Naive thymus-derived CD4-positive, alpha-beta T cell (primary cell): Measurements from ENCODE around the gene NXN. TPM values are rescaled to one million over a fixed set of nuclear protein-coding genes. Genes with fewer than 3 reads are reported as not detected.

Experiments
- ATAC-seq: fragments of 150-1000 bp; cut with Tn5 transposase; 2 replicates; pipeline ENCODE4 v1.10.0; 2021; ENCODE audit warnings: mild to moderate bottlenecking, moderate library complexity
- CTCF ChIA-PET: fragments of 350-600 bp; sonication (Branson Sonifier 250); formaldehyde crosslinking; loops from one replicate; lab custom pipeline; 2021; ENCODE audit warnings: antibody characterized with exemption; lab: Charles Lee
- POLR2A ChIA-PET: fragments of 350-600 bp; sonication (Branson Sonifier 250); formaldehyde crosslinking; loops from one replicate; lab custom pipeline; 2021; ENCODE audit warnings: antibody characterized with exemption, inconsistent platforms; lab: Charles Lee
- DNase-seq, 9 donors: peaks; one replicate each; pipeline versions ENCODE4 v3.0.0 to v3.0.0-alpha.2; 2020 to 2022; ENCODE audit warnings: mixed read lengths in 1 of 9
- H3K27ac ChIP-seq: one replicate; pipeline ENCODE4 v1.7.0; 2013; ENCODE audit warnings: mild to moderate bottlenecking, low read depth, low read length, moderate library complexity
- H3K27me3 ChIP-seq, 2 donors: one replicate each; pipeline ENCODE4 v1.7.0; 2013; ENCODE audit warnings: low read length in 2 of 2, mild to moderate bottlenecking in 2 of 2, moderate library complexity in 2 of 2; ENCODE audit not compliant: control insufficient read depth in 2 of 2, insufficient read depth in 2 of 2
- H3K36me3 ChIP-seq, 3 experiments: 1 replicate in 2 of 3; 2 replicates in 1 of 3; pipeline ENCODE4 v1.7.0; 2013; ENCODE audit warnings: low read length in 3 of 3, mild to moderate bottlenecking in 3 of 3, moderate library complexity in 1 of 3; ENCODE audit not compliant: insufficient read depth in 3 of 3, control insufficient read depth in 2 of 3
- H3K4me1 ChIP-seq, 2 donors: one replicate each; pipeline ENCODE4 v1.7.0; 2013; ENCODE audit warnings: low read length in 2 of 2, mild to moderate bottlenecking in 2 of 2, moderate library complexity in 1 of 2; ENCODE audit not compliant: control insufficient read depth in 2 of 2, insufficient read depth in 2 of 2
- H3K4me3 ChIP-seq: 2 replicates; pipeline ENCODE4 v1.7.0; 2013; ENCODE audit warnings: mild to moderate bottlenecking, low read length
- H3K9me3 ChIP-seq, 3 experiments: 1 replicate in 2 of 3; 2 replicates in 1 of 3; pipeline ENCODE4 v1.7.0; 2013; ENCODE audit warnings: low read length in 3 of 3; ENCODE audit not compliant: control insufficient read depth in 2 of 3
- H3K27ac Mint-ChIP-seq, 9 donors: one replicate each; pipeline ENCODE4 v1.8.0; 2020 to 2022; ENCODE audit warnings: mixed read lengths in 9 of 9, mild to moderate bottlenecking in 8 of 9, moderate library complexity in 5 of 9, inconsistent platforms in 2 of 9
- H3K27me3 Mint-ChIP-seq, 5 donors: one replicate each; pipeline ENCODE4 v1.8.0; 2021 to 2022; ENCODE audit warnings: mixed read lengths in 5 of 5, mild to moderate bottlenecking in 1 of 5
- H3K36me3 Mint-ChIP-seq, 5 donors: one replicate each; pipeline ENCODE4 v1.8.0; 2020 to 2022; ENCODE audit warnings: mixed read lengths in 5 of 5, mild to moderate bottlenecking in 3 of 5, inconsistent platforms in 1 of 5
- H3K4me1 Mint-ChIP-seq, 7 donors: one replicate each; pipeline ENCODE4 v1.8.0; 2020 to 2022; ENCODE audit warnings: mixed read lengths in 7 of 7, mild to moderate bottlenecking in 3 of 7, inconsistent platforms in 1 of 7
- H3K4me3 Mint-ChIP-seq, 10 donors: one replicate each; pipeline ENCODE4 v1.8.0; 2020 to 2022; ENCODE audit warnings: mild to moderate bottlenecking in 10 of 10, mixed read lengths in 10 of 10, moderate library complexity in 6 of 10, inconsistent platforms in 2 of 10
- H3K9me3 Mint-ChIP-seq, 11 donors: one replicate each; pipeline ENCODE4 v1.8.0; 2020 to 2022; ENCODE audit warnings: mixed read lengths in 11 of 11, mild to moderate bottlenecking in 4 of 11, inconsistent platforms in 1 of 11, moderate library complexity in 1 of 11
- intact Hi-C, 2 donors: fragments of 100-400 bp; cut with micrococcal nuclease; formaldehyde crosslinking; loops; one replicate each; pipeline ENCODE4 v1.15.1; 2023
- polyA plus RNA-seq, 2 donors: library from polyadenylated mRNA; unstranded; fragments of 300-500 nt; fragmentation: Illumina TruSeq; gene quantifications; one replicate each; pipeline ENCODE4 v1.2.3, GENCODE V29; 2021
- total RNA-seq, 6 experiments: library from RNA in 5 of 6; stranded (reverse) in 5 of 6; gene quantifications; 1 replicate in 5 of 6; 2 replicates in 1 of 6; pipeline ENCODE4 v1.2.3 and lab custom pipeline; 2021 to 2026

The NXN gene
- total and polyA plus RNA-seq, 7 experiments from 2014 or later, result 0.10 to 0.84 (median 0.30) TPM; not detected in 2

DNA sequence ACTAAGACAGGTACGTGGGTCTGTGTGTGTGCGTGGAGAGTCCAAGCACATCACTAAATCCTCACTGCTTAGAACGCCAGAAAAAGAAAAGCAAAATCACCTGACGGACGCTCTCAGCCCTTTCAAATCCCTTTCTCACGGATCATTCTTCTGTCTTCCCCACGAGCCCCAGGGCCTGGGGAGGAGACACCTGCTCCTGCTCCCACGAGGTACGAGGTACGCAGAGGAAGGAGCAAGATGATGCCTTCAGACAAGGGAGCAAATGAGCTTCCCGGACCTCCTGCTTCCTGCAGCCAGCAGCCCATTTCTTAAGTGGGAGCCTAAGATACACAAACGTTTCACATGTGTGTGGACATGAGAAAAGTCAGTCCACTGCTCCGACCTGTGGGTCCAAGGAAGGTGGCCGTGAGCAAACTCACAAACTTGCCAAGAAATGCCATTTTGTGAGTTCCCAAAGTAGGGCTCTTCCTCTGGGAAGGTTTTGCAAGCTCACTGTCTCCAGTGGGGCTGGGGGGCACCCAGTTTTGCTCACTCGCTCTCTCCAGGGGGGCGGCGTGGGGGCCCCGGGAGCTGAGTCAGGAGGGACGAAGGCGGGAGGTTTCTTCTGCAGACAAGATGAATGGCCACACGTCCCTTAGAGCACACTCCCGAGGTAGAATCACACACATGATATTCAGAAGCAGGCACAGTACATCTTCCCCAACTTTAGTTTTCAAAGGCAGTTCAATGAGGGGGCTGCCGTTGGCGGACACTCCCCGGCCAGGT lies 129.3 kb downstream of the NXN start:
- H3K27ac ChIP-seq, result no peak overlapping the region
- no peak overlapping the region for H3K4me3 ChIP-seq
- ChIA-PET CTCF (no interaction called here), POLR2A (no interaction called here)
- H3K27ac Mint-ChIP-seq, result no peak overlapping the region
- intact Hi-C loops, result no loop called here
- peaks cover 9 to 15% (median 10%) of the 10 kb centered on the region in 7 donors for H3K4me1 Mint-ChIP-seq
- H3K27me3 Mint-ChIP-seq, result peaks cover 26 to 53% (median 28%) of the 10 kb centered on the region in 5 donors
- H3K9me3 Mint-ChIP-seq, result no peaks in the 10 kb centered on the region
- H3K4me3 Mint-ChIP-seq, result no peak overlapping the region
- no peaks in the 10 kb centered on the region for H3K36me3 Mint-ChIP-seq
- ATAC-seq (no peak), DNase-seq (no peak)
- H3K9me3 ChIP-seq, result no peaks in the 10 kb centered on the region
- H3K4me1 ChIP-seq, result peaks cover 0 to 8% of the 10 kb centered on the region in 2 donors
- H3K27me3 ChIP-seq, result peaks cover 0 to 7% of the 10 kb centered on the region in 2 donors
- no peaks in the 10 kb centered on the region for H3K36me3 ChIP-seq

DNA sequence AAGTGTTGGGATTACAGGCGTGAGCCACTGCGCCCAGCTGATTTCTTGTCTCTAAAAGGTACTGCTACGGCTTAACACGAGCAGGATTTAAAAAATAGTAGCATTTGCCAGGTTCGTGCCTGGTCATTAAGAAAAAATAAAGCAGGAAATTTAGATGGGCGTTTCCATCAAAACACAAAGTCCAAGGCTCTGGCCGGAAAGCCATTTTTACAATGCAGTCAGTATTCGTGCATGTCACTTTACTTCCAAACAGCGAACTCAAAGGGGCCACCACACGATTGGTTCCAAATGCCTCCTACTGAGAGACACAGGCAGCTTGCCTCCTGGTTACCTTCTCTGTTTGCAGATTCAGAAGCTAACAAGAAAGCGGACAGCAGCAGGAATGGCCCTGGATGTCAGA lies 131.2 kb downstream of the NXN start:
- ChIA-PET POLR2A (no interaction called here), CTCF (no interaction called here)
- Mint-ChIP-seq H3K4me3 (no peak overlapping the region), H3K4me1 (peaks cover 9 to 15% (median 10%) of the 10 kb centered on the region in 7 donors), H3K27ac (no peak overlapping the region), H3K27me3 (peaks cover 32 to 63% (median 37%) of the 10 kb centered on the region in 5 donors), H3K36me3 (no peaks in the 10 kb centered on the region), H3K9me3 (peaks cover 0 to 1% (median 0%) of the 10 kb centered on the region in 11 donors)
- ATAC-seq, result no peak
- intact Hi-C loops, result no loop called here
- Histone ChIP-seq H3K4me1 (peaks cover 0 to 8% of the 10 kb centered on the region in 2 donors), H3K36me3 (no peaks in the 10 kb centered on the region), H3K9me3 (no peaks in the 10 kb centered on the region), H3K27ac (no peak overlapping the region), H3K4me3 (no peak overlapping the region), H3K27me3 (peaks cover 0 to 7% of the 10 kb centered on the region in 2 donors)
- DNase-seq, result no peak

DNA sequence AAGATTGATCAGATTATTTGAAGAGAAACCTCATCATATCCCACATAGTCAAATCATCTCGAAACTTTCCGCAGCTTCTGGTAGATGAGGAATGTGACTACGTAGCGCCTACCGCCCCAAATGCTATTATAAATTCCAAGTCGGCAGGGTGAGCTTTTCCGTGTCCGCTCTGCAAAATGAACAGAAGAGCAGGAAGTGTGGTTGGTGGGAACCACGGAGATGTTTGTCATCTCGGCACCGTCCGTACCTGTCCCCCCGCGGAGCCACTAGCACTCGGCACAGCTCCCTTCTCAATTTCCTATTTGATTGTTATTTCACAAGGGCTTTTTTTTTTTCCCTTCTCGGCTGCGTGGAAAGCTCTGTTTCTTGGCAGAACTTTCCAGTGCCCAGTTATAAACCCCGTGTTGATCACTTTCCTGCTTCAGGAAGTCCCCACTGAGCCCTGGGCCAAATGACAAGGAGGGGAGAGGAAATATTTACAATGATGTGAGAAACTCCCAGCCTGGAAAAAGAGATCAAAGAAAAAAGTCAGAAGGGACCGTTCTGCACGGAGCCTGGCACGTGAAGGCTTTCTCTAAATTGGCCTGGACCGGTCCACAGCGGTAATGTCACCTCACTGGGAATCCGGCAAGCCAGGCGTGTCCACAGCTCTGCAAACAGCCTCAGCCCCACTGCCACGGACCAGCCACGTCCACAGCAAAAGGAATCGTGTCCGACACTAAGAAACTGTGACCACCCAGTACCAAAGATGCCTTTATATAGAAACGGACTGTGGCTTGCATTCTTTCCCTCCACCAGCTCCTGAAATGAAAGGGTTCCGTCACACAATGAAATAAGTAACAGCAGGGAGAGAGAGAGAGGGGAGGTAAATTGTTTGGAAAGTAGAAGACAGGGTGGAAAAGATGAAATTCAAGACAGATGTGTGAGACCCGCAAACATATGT lies 132.4 kb downstream of the NXN start:
- Mint-ChIP-seq H3K4me1 (peaks cover 9 to 14% (median 10%) of the 10 kb centered on the region in 7 donors), H3K27me3 (peaks cover 32 to 67% (median 42%) of the 10 kb centered on the region in 5 donors), H3K4me3 (peak overlapping the region in 7 of 10 donors; percentile 10 to 67 (median 47)), H3K36me3 (no peaks in the 10 kb centered on the region), H3K27ac (no peak overlapping the region), H3K9me3 (peaks cover 0 to 1% (median 0%) of the 10 kb centered on the region in 11 donors)
- Histone ChIP-seq H3K9me3 (no peaks in the 10 kb centered on the region), H3K4me3 (no peak overlapping the region), H3K27me3 (peaks cover 0 to 7% of the 10 kb centered on the region in 2 donors), H3K4me1 (peaks cover 0 to 8% of the 10 kb centered on the region in 2 donors), H3K36me3 (no peaks in the 10 kb centered on the region), H3K27ac (no peak overlapping the region)
- intact Hi-C loops, result no loop called here
- CTCF ChIA-PET, result no interaction called here
- ATAC-seq, result no peak
- DNase-seq, result peak in 1 of 9 donors; percentile 6
- POLR2A ChIA-PET, result no interaction called here

DNA sequence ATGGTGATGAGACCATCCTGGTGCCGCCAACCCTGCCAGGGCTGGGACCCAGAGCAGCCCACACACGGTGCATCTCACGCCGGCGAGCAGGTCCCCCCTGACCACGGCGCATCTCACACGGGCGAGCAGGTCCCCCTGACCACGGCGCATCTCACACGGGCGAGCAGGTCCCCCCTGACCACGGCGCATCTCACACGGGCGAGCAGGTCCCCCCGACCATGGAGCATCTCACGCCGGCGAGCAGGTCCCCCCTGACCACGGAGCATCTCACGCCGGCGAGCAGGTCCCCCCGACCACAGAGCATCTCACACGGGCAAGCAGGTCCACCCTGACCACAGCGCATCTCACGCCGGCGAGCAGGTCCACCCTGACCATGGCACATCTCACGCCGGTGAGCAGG lies 138.3 kb downstream of the NXN start:
- intact Hi-C loops, result no loop called here
- CTCF ChIA-PET, result no interaction called here

DNA sequence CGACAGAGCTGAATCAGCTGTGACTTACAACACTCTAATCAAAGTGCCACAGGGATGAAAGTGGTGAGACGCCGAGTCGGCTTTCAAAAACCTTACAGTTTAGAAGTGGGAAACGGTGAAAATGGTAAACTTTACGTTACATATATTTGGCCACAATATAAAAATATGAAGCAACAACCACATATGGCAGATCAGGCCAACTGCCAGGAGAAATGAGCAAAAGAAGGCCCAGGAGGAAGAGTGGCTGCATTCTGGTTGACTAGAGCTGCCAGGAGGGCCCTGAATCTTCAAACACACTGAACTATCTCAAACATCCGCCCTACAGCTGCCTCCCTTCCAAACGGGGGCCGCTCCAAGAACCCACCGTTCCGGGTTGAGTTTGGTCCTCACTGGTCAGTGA lies 141.1 kb downstream of the NXN start:
- Histone ChIP-seq H3K9me3 (no peaks in the 10 kb centered on the region), H3K4me3 (no peak overlapping the region), H3K36me3 (no peaks in the 10 kb centered on the region), H3K4me1 (no peaks in the 10 kb centered on the region), H3K27me3 (no peaks in the 10 kb centered on the region), H3K27ac (no peak overlapping the region)
- ChIA-PET POLR2A (no interaction called here), CTCF (no interaction called here)
- Mint-ChIP-seq H3K4me3 (no peak overlapping the region), H3K27me3 (peaks cover 0 to 16% (median 7%) of the 10 kb centered on the region in 5 donors), H3K27ac (no peak overlapping the region), H3K9me3 (no peaks in the 10 kb centered on the region), H3K36me3 (no peaks in the 10 kb centered on the region), H3K4me1 (no peaks in the 10 kb centered on the region)
- ATAC-seq (no peak), DNase-seq (no peak)
- intact Hi-C loops, result no loop called here

More for the DNA sequence above, 138.3 kb downstream of the NXN start:
- no peak overlapping the region for H3K4me3 Mint-ChIP-seq
- H3K9me3 Mint-ChIP-seq, result peaks cover 0 to 1% (median 0%) of the 10 kb centered on the region in 11 donors
- peaks cover 0 to 1% (median 0%) of the 10 kb centered on the region in 7 donors for H3K4me1 Mint-ChIP-seq
- H3K36me3 Mint-ChIP-seq, result no peaks in the 10 kb centered on the region
- no peak for DNase-seq
- H3K27ac Mint-ChIP-seq, result no peak overlapping the region
- no peaks in the 10 kb centered on the region for H3K27me3 ChIP-seq
- no peak for ATAC-seq
- H3K9me3 ChIP-seq, result no peaks in the 10 kb centered on the region
- H3K4me3 ChIP-seq, result no peak overlapping the region
- POLR2A ChIA-PET, result no interaction called here
- H3K4me1 ChIP-seq, result no peaks in the 10 kb centered on the region
- H3K36me3 ChIP-seq, result no peaks in the 10 kb centered on the region
- no peak overlapping the region for H3K27ac ChIP-seq
- H3K27me3 Mint-ChIP-seq, result peaks cover 9 to 43% (median 22%) of the 10 kb centered on the region in 5 donors

DNA sequence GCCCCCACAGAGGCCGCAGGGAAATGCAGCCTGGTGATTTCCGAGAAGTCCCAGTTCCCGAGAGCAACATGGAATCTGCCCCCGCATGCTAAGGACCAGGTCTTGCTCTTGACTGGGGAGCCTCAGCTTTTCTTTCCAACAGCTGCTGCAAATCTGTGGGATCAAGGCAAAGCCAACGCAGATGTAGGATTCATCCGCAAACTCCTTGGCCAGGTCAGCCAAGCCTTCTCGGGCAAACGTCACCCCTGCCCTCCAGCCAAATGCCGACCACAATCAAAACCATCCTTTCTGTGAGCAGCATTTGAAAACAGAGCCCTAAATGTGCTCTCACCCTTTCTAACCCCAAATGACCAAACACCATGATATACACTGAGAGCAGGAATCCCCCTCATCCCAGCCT lies 143.4 kb downstream of the NXN start:
- H3K27ac Mint-ChIP-seq, result no peak overlapping the region
- Histone ChIP-seq H3K4me3 (no peak overlapping the region), H3K36me3 (no peaks in the 10 kb centered on the region), H3K27ac (no peak overlapping the region), H3K27me3 (no peaks in the 10 kb centered on the region), H3K4me1 (no peaks in the 10 kb centered on the region), H3K9me3 (no peaks in the 10 kb centered on the region)
- H3K4me1 Mint-ChIP-seq, result no peaks in the 10 kb centered on the region
- intact Hi-C loops, result no loop called here
- no peaks in the 10 kb centered on the region for H3K36me3 Mint-ChIP-seq
- H3K4me3 Mint-ChIP-seq, result no peak overlapping the region
- POLR2A ChIA-PET, result no interaction called here
- DNase-seq, result no peak
- CTCF ChIA-PET, result no interaction called here
- H3K27me3 Mint-ChIP-seq, result peaks cover 0 to 3% (median 0%) of the 10 kb centered on the region in 5 donors
- H3K9me3 Mint-ChIP-seq, result peaks cover 0 to 3% (median 0%) of the 10 kb centered on the region in 11 donors
- no peak for ATAC-seq
